ENCODE measurements around the gene LMBR1L.
"Not testable (repeated sequence)": the region's sequence is repeated elsewhere in the genome, so short reads cannot be mapped to it uniquely, and the experiment has no call there.

LMBR1L gene

GRCh38 chr12:49110464-49111155 is at the start of gene LMBR1L:
TSS of gene LMBR1L (minus strand) at chr12:49110847. CDS start at chr12:49110555, 292 bp downstream.
- Histone ChIP-seq H3K27me3 (ENCODE audit: control insufficient read depth in 5 of 5, insufficient read depth in 4 of 5, low read length in 5 of 5) (no peaks in the 10 kb centered on the region), H3K4me1 (ENCODE audit: control insufficient read depth in 5 of 5, insufficient read depth in 5 of 5, low read length in 5 of 5) (peaks cover 10 to 47% (median 42%) of the 10 kb centered on the region in 5 donors), H3K4me3 (ENCODE audit: low read depth in 1 of 5, low read length in 5 of 5) (peak within 1 kb of the TSS; percentile 85 to 96 (median 92)), H3K9me3 (ENCODE audit: control insufficient read depth in 5 of 5, low read length in 5 of 5) (no peaks in the 10 kb centered on the region), H3K27ac (ENCODE audit: low read depth, low read length) (peak within 1 kb of the TSS; percentile 93), H3K9ac (ENCODE audit: low read length in 5 of 5) (peak within 1 kb of the TSS; percentile 81 to 97 (median 92)), H3K36me3 (ENCODE audit: control insufficient read depth in 5 of 5, insufficient read depth in 5 of 5, low read length in 5 of 5) (peaks cover 0 to 12% (median 5%) of the 10 kb centered on the region in 5 donors)

GRCh38 chr12:49160399-49160798 is 49.8 kb upstream of the LMBR1L start:
- no peaks in the 10 kb centered on the region for H3K9me3 ChIP-seq (ENCODE audit: control insufficient read depth in 5 of 5, low read length in 5 of 5)
- H3K4me1 ChIP-seq (ENCODE audit: control insufficient read depth in 5 of 5, insufficient read depth in 5 of 5, low read length in 5 of 5) = peaks cover 0 to 3% (median 0%) of the 10 kb centered on the region in 5 donors
- no peaks in the 10 kb centered on the region for H3K36me3 ChIP-seq (ENCODE audit: control insufficient read depth in 5 of 5, insufficient read depth in 5 of 5, low read length in 5 of 5)
- H3K4me3 ChIP-seq (ENCODE audit: low read depth in 1 of 5, low read length in 5 of 5) = no peak overlapping the region
- no peak overlapping the region for H3K9ac ChIP-seq (ENCODE audit: low read length in 5 of 5)
- no peak overlapping the region for H3K27ac ChIP-seq (ENCODE audit: low read depth, low read length)
- no peaks in the 10 kb centered on the region for H3K27me3 ChIP-seq (ENCODE audit: control insufficient read depth in 5 of 5, insufficient read depth in 4 of 5, low read length in 5 of 5)

DNA sequence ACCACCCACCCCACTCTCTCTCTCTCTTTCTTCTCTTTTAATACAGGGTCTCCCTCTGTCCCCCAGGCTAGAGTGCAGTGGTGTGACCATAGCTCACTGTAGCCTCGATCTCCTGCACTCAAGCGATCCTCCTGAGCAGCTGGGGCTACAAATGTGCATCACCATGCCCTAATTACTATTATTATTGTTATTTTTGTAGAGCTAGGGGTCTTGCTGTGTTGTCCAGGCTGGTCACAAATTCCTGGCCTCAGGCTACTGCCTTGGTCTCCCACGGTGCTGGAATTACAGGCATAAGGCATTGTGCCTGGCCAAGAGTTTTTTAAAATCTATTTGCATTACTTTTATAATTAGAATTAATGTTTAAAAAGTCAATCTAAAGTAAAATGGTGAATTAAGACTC is 43.6 kb upstream of the LMBR1L start:
- H3K4me3 ChIP-seq (ENCODE audit: low read depth in 1 of 5, low read length in 5 of 5) = no peak overlapping the region
- H3K27me3 ChIP-seq (ENCODE audit: control insufficient read depth in 5 of 5, insufficient read depth in 4 of 5, low read length in 5 of 5) = no peaks in the 10 kb centered on the region
- H3K36me3 ChIP-seq (ENCODE audit: control insufficient read depth in 5 of 5, insufficient read depth in 5 of 5, low read length in 5 of 5) = no peaks in the 10 kb centered on the region
- no peak overlapping the region for H3K27ac ChIP-seq (ENCODE audit: low read depth, low read length)
- no peaks in the 10 kb centered on the region for H3K9me3 ChIP-seq (ENCODE audit: control insufficient read depth in 5 of 5, low read length in 5 of 5)
- no peaks in the 10 kb centered on the region for H3K4me1 ChIP-seq (ENCODE audit: control insufficient read depth in 5 of 5, insufficient read depth in 5 of 5, low read length in 5 of 5)
- H3K9ac ChIP-seq (ENCODE audit: low read length in 5 of 5) = no peak overlapping the region

DNA sequence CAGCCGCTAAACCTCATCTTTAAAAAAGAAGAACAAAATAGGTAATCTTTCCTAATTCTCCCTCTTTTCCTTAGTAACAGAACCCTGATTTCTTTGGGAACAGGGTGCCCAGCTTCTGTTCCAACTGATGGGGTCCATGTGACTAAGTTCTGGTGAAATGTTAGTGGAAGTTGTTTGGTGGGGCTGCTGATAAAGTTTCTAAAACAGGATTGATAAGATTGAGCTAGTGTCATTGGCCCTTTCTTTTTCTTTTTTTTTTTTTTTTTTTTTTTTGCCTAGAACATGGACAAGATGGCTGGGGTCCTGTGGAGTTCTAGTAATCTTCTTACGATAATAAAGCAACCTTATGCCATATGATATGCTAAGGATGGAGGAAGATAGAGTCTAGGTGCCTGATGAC is 36.7 kb upstream of the LMBR1L start:
- Histone ChIP-seq H3K27me3 (ENCODE audit: control insufficient read depth in 5 of 5, insufficient read depth in 4 of 5, low read length in 5 of 5) (no peaks in the 10 kb centered on the region), H3K36me3 (ENCODE audit: control insufficient read depth in 5 of 5, insufficient read depth in 5 of 5, low read length in 5 of 5) (no peaks in the 10 kb centered on the region), H3K9ac (ENCODE audit: low read length in 5 of 5) (no peak overlapping the region), H3K9me3 (ENCODE audit: control insufficient read depth in 5 of 5, low read length in 5 of 5) (no peaks in the 10 kb centered on the region), H3K27ac (ENCODE audit: low read depth, low read length) (no peak overlapping the region), H3K4me3 (ENCODE audit: low read depth in 1 of 5, low read length in 5 of 5) (no peak overlapping the region), H3K4me1 (ENCODE audit: control insufficient read depth in 5 of 5, insufficient read depth in 5 of 5, low read length in 5 of 5) (no peaks in the 10 kb centered on the region)

DNA sequence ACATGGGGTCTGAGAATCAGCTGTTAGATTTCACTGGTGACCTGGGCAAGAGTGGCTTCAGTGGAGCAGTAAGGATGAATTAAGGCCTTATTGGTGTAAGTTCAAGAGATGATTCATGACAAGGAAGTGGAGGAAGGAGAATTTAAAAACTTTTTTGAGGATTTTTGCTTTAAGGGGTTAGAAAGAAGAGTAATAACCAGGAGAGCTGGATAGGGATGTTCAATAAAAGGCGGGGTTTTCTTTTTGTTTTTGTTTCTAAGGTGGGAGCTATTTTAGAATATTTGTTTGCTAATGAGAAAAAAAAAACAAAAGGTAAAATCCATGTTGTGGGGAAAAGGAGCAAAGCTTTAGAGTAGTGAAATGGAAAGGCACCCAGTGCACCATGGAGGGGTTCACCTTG is 35.8 kb upstream of the LMBR1L start:
- H3K4me1 ChIP-seq (ENCODE audit: control insufficient read depth in 5 of 5, insufficient read depth in 5 of 5, low read length in 5 of 5) = no peaks in the 10 kb centered on the region
- H3K27me3 ChIP-seq (ENCODE audit: control insufficient read depth in 5 of 5, insufficient read depth in 4 of 5, low read length in 5 of 5) = no peaks in the 10 kb centered on the region
- no peaks in the 10 kb centered on the region for H3K36me3 ChIP-seq (ENCODE audit: control insufficient read depth in 5 of 5, insufficient read depth in 5 of 5, low read length in 5 of 5)
- H3K9me3 ChIP-seq (ENCODE audit: control insufficient read depth in 5 of 5, low read length in 5 of 5) = no peaks in the 10 kb centered on the region
- H3K4me3 ChIP-seq (ENCODE audit: low read depth in 1 of 5, low read length in 5 of 5) = no peak overlapping the region
- H3K27ac ChIP-seq (ENCODE audit: low read depth, low read length) = no peak overlapping the region
- no peak overlapping the region for H3K9ac ChIP-seq (ENCODE audit: low read length in 5 of 5)

GRCh38 chr12:49144384-49144783 is 33.7 kb upstream of the LMBR1L start:
- H3K36me3 ChIP-seq (ENCODE audit: control insufficient read depth in 5 of 5, insufficient read depth in 5 of 5, low read length in 5 of 5) = no peaks in the 10 kb centered on the region
- H3K9me3 ChIP-seq (ENCODE audit: control insufficient read depth in 5 of 5, low read length in 5 of 5) = no peaks in the 10 kb centered on the region
- H3K27me3 ChIP-seq (ENCODE audit: control insufficient read depth in 5 of 5, insufficient read depth in 4 of 5, low read length in 5 of 5) = no peaks in the 10 kb centered on the region
- no peak overlapping the region for H3K9ac ChIP-seq (ENCODE audit: low read length in 5 of 5)
- H3K4me1 ChIP-seq (ENCODE audit: control insufficient read depth in 5 of 5, insufficient read depth in 5 of 5, low read length in 5 of 5) = no peaks in the 10 kb centered on the region
- H3K4me3 ChIP-seq (ENCODE audit: low read depth in 1 of 5, low read length in 5 of 5) = no peak overlapping the region
- H3K27ac ChIP-seq (ENCODE audit: low read depth, low read length) = no peak overlapping the region

DNA sequence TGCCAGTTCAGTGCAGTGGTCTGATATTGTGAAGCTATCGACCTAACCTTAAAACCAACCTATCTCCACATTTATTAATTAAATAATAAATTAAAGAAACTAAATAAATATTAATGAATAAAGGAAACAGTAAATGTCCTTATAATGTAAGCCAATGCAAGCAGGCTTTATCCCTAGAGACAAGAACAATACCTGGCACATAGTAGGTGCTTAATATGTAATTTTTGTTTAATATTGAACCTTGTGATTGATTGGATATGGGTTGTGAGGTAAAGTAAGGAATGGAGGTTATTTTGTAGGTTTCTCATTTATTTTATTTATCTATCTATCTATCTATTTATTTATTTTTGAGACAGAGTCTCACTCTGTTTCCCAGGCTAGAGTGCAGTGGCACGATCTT is 28.4 kb upstream of the LMBR1L start:
- Histone ChIP-seq H3K27ac (ENCODE audit: low read depth, low read length) (no peak overlapping the region), H3K9me3 (ENCODE audit: control insufficient read depth in 5 of 5, low read length in 5 of 5) (no peaks in the 10 kb centered on the region), H3K36me3 (ENCODE audit: control insufficient read depth in 5 of 5, insufficient read depth in 5 of 5, low read length in 5 of 5) (no peaks in the 10 kb centered on the region), H3K9ac (ENCODE audit: low read length in 5 of 5) (peak overlapping the region in 1 of 5 donors; percentile 1), H3K4me3 (ENCODE audit: low read depth in 1 of 5, low read length in 5 of 5) (no peak overlapping the region), H3K4me1 (ENCODE audit: control insufficient read depth in 5 of 5, insufficient read depth in 5 of 5, low read length in 5 of 5) (no peaks in the 10 kb centered on the region), H3K27me3 (ENCODE audit: control insufficient read depth in 5 of 5, insufficient read depth in 4 of 5, low read length in 5 of 5) (no peaks in the 10 kb centered on the region)

GRCh38 chr12:49138587-49138986 is 27.9 kb upstream of the LMBR1L start:
- peaks cover 0 to 3% (median 0%) of the 10 kb centered on the region in 5 donors for H3K4me1 ChIP-seq (ENCODE audit: control insufficient read depth in 5 of 5, insufficient read depth in 5 of 5, low read length in 5 of 5)
- no peak overlapping the region for H3K4me3 ChIP-seq (ENCODE audit: low read depth in 1 of 5, low read length in 5 of 5)
- H3K9me3 ChIP-seq (ENCODE audit: control insufficient read depth in 5 of 5, low read length in 5 of 5) = no peaks in the 10 kb centered on the region
- no peaks in the 10 kb centered on the region for H3K27me3 ChIP-seq (ENCODE audit: control insufficient read depth in 5 of 5, insufficient read depth in 4 of 5, low read length in 5 of 5)
- H3K27ac ChIP-seq (ENCODE audit: low read depth, low read length) = no peak overlapping the region
- no peaks in the 10 kb centered on the region for H3K36me3 ChIP-seq (ENCODE audit: control insufficient read depth in 5 of 5, insufficient read depth in 5 of 5, low read length in 5 of 5)
- peak overlapping the region in 1 of 5 donors; percentile 1 for H3K9ac ChIP-seq (ENCODE audit: low read length in 5 of 5)

DNA sequence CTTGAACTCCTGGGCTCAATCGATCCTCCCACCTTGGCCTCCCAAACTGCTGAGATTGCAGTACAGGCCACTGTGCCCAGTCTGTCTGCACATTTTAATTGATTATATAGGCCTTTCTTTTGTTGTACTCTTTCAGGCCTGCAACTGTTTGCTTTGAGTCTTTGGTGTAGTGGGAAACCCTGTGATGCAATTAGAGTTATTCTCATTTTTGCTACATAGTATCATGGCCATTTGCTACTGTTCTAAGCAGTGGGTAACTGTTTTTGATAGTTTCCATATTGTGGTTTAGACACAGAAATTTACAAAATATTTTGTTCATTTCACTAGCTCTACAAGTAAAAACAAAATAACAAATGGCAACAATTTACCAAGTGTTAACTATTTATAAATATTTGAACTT is 26.8 kb upstream of the LMBR1L start:
- H3K4me3 ChIP-seq (ENCODE audit: low read depth in 1 of 5, low read length in 5 of 5) = no peak overlapping the region
- H3K9ac ChIP-seq (ENCODE audit: low read length in 5 of 5) = no peak overlapping the region
- H3K36me3 ChIP-seq (ENCODE audit: control insufficient read depth in 5 of 5, insufficient read depth in 5 of 5, low read length in 5 of 5) = no peaks in the 10 kb centered on the region
- no peaks in the 10 kb centered on the region for H3K27me3 ChIP-seq (ENCODE audit: control insufficient read depth in 5 of 5, insufficient read depth in 4 of 5, low read length in 5 of 5)
- no peaks in the 10 kb centered on the region for H3K9me3 ChIP-seq (ENCODE audit: control insufficient read depth in 5 of 5, low read length in 5 of 5)
- H3K27ac ChIP-seq (ENCODE audit: low read depth, low read length) = no peak overlapping the region
- H3K4me1 ChIP-seq (ENCODE audit: control insufficient read depth in 5 of 5, insufficient read depth in 5 of 5, low read length in 5 of 5) = peaks cover 0 to 5% (median 0%) of the 10 kb centered on the region in 5 donors

- H3K9ac ChIP-seq (ENCODE audit: low read length in 5 of 5); H3K27ac ChIP-seq (ENCODE audit: low read depth, low read length); H3K9me3 ChIP-seq (ENCODE audit: control insufficient read depth in 5 of 5, low read length in 5 of 5); H3K4me1 ChIP-seq (ENCODE audit: control insufficient read depth in 5 of 5, insufficient read depth in 5 of 5, low read length in 5 of 5); H3K27me3 ChIP-seq (ENCODE audit: control insufficient read depth in 5 of 5, insufficient read depth in 4 of 5, low read length in 5 of 5); H3K36me3 ChIP-seq (ENCODE audit: control insufficient read depth in 5 of 5, insufficient read depth in 5 of 5, low read length in 5 of 5); H3K4me3 ChIP-seq (ENCODE audit: low read depth in 1 of 5, low read length in 5 of 5): not testable (repeated sequence)
Measured at GRCh38 chr12:49136997-49137396, 26.4 kb upstream of the LMBR1L start.
